Liver (tissue), 2 donors: ENCODE data around the gene TWIST1.

ENCODE experiments used
- CTCF ChIP-seq: fragments of 150-350 bp; IDR thresholded peaks from 2 replicates; pipeline ENCODE4 v1.5.1; 2017; ENCODE audit warnings: improper control_type of control experiment, low read depth, low read length; ENCODE audit not compliant: missing input control
- MAX ChIP-seq: IDR thresholded peaks from 2 replicates; pipeline ENCODE4 v1.6.1; 2016; ENCODE audit warnings: antibody characterized with exemption
- YY1 ChIP-seq: IDR thresholded peaks from 2 replicates; pipeline ENCODE4 v1.6.1; 2016; ENCODE audit warnings: antibody characterized with exemption, mild to moderate bottlenecking
- donor health status: healthy.

DNA sequence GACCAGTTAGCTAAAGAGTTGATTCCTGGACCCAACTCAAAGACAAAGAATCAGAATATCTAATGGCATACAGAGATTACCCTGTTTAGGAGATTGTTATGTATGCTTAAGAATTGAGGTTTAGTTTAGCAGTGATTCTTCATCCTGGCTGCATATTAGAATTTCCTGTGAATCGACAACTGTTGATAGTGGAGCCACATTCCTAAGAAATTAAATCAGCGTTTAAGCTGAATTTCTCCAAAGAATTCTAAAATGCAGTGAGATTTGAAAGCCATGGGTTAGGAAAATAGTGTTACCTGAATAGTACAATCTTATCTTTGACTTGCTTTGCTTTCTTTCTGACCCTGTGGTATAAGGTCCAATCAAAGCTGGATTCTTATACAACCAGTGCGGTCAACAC lies 44.2 kb upstream of the TWIST1 start:
- TF ChIP-seq MAX = no peak
- no peak for TF ChIP-seq CTCF
- TF ChIP-seq YY1 = no peak
